GM21723 (cell line): ENCODE measurements around the gene C10orf90.

ENCODE experiments used
- ATAC-seq: cut with Tn5 transposase; IDR thresholded peaks from one replicate; pipeline ENCODE4 v1.9.1; 2021; ENCODE audit warnings: mild to moderate bottlenecking, moderate library complexity; ENCODE audit not compliant: unreplicated experiment

The C10orf90 gene

GRCh38 chr10:126674741-126675515 is 4.4 kb upstream of the C10orf90 start:
- no peak for ATAC-seq

- ATAC-seq: no peak
Observed at GRCh38 chr10:126673565-126673964, 3.1 kb upstream of the C10orf90 start.

- no peak for ATAC-seq
Observed at GRCh38 chr10:126671402-126671975, 996 bp upstream of the C10orf90 start.

GRCh38 chr10:126670895-126671261 is 385 bp upstream of the C10orf90 start:
- no peak for ATAC-seq

- no peak for ATAC-seq
Observed at GRCh38 chr10:126669168-126669567, 1.3 kb downstream of the C10orf90 start.

DNA sequence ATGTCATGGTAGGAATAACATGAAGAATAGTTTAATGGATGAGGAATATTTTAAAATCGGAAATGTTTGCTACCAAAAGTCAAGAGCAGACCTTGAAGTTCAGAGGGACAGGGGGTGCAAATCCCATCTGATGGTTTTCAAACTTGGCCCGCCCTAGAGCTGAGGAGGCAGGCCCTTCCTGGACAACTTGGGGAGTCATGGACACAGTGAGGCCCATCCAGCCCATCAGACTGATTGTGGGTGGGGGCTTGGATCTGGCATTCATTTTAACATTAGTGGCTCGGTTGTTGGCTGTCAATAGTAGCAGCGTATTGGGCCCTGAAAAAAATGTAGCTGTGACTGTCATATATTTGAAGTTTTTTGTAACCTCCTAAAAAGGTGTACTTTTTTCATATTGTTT is 2.0 kb downstream of the C10orf90 start:
- no peak for ATAC-seq

DNA sequence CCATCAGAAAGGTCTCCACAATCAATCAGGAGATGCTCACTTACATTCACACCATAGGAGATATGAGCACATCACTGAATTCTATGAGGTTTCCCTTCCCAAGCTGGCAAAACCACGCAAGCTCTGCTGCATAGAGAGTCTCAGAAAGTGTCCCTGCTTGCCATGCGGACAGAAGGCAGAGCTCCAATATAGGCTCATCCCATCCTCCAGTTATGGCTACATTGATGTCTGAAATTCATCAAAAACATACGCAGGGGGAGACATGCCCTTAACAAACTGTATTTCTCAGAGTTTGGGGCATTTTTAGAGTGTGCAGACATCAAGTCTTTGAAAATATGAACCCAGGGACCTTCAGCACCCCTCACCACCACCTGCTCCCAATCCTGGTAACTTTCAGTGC is 2.9 kb downstream of the C10orf90 start:
- no peak for ATAC-seq

- ATAC-seq: no peak
Observed at GRCh38 chr10:126665207-126665606, 5.3 kb downstream of the C10orf90 start.

DNA sequence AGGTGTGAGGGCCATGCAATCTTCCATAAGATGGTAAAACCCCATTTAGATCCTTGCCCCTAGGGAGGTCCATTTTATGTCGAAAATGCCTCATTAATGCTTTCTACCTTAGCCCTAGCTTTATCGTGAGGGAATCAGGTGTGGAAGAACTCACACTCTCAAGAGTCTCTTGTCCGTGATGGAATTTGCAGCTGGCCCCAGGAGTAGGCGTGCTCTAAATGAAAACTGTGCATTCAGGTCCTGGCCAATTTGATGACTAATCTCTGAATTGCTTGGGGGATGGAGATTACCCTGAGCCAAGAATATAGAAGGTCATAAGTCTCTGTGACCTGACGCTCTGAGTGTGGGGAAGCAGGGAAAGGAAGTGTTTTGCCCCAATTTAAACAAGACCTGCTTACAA is 6.6 kb downstream of the C10orf90 start:
- no peak for ATAC-seq

DNA sequence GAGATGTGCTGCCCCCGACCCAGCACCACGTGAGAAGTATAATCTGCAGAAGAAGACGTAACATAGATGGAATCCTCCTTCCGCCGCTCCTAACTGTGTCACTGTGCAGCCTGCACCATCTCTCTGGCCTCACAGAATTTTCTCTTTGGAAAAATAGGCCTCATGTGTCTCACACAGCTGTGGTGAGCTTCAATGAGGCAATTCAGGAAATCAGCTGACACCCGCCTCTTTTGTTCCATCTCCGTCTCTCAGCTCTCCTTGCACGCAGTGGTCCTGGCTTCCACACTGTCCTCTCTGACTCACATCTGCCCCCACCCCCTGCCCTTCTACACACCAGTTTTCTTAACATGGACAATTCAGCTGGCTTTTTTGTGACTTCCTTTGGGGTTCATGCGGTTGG is 7.2 kb downstream of the C10orf90 start:
- no peak for ATAC-seq

GRCh38 chr10:126661841-126662515 is 8.5 kb downstream of the C10orf90 start:
- no peak for ATAC-seq

- ATAC-seq: no peak
Observed at GRCh38 chr10:126661356-126661755, 9.1 kb downstream of the C10orf90 start.

- no peak for ATAC-seq
Observed at GRCh38 chr10:126659750-126660149, 10.7 kb downstream of the C10orf90 start.

DNA sequence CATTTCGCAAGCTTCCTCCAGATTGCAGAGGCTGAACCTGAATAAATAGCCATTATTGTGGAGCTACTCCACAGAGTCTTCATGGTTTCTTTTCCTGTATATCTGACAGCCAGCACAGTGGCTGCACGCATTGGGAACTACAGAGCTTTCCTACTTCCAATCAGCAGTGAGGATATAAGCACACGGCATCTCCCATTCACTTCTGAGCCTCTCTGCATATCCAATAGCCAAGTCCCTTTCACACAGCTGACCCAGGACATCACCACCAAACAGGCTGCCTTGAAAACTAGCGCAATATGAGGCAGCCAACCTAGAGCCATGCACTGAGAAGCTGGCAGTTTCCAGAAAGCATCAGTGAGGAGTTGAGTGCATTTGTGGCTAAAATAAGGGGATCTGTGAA is 11.6 kb downstream of the C10orf90 start:
- no peak for ATAC-seq

- ATAC-seq: no peak
Observed at GRCh38 chr10:126654579-126654978, 15.9 kb downstream of the C10orf90 start.

GRCh38 chr10:126651467-126651866 is 19.0 kb downstream of the C10orf90 start:
- ATAC-seq: no peak

- ATAC-seq: no peak
Observed at GRCh38 chr10:126650161-126650560, 20.3 kb downstream of the C10orf90 start.

GRCh38 chr10:126647116-126647515 is 23.4 kb downstream of the C10orf90 start:
- no peak for ATAC-seq

- ATAC-seq: no peak
Observed at GRCh38 chr10:126646110-126646509, 24.4 kb downstream of the C10orf90 start.

- no peak for ATAC-seq
Observed at GRCh38 chr10:126640401-126640800, 30.1 kb downstream of the C10orf90 start.

DNA sequence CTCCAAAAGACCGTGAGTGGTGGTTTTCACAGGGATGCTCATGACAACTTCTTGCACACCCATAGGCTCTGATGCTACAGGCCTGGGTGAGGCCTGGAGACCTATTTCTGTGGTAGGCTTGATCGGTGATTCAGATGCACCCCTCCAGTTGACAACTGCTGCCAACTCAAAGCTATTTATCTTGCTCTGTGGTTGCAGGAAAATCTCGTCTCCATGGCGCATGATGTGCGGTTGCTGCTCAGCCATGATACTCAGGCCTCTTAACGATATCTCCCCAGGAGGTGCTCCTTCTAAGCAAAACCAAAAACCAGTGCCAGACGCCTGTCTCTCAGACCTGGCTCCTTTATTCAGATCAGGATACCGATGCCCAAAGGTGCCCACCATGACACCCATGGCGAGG is 31.4 kb downstream of the C10orf90 start:
- no peak for ATAC-seq

DNA sequence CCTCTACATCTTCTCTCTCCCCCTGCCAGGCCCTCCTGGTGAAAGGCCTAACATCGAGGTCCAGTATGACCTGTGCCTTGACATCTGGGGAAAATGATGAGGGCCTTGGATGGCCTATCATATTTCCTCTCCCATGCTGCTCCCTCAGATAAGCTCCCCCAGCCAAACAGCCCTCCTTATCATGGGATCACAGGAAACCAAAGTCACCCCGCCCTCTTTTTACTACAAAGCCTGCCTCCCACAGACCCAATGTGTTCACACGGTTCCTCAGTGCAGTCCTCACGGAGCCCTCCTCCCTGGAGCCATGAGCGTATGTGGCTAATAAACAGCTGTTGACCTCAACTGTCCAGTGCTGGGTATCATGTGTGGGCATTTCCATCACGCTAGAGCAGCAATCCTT is 32.0 kb downstream of the C10orf90 start:
- no peak for ATAC-seq
